Transverse colon (tissue), 4 donors: ENCODE data around the gene ADIPOQ. TPM values are rescaled to one million over a fixed set of nuclear protein-coding genes. Genes with fewer than 3 reads are reported as not detected.
A peak's percentile ranks its signal among the peaks of the same experiment; 100 is the strongest.
"Not testable (repeated sequence)": the region's sequence is repeated elsewhere in the genome, so short reads cannot be mapped to it uniquely, and the experiment has no call there.

Experiments used
- DNase-seq: peaks from one replicate; pipeline ENCODE4 v3.0.0-alpha.2; 2019
- H3K27ac ChIP-seq, 4 donors: fragments of 200-600 bp; sonication (generic); 2 replicates each; pipeline ENCODE4 v1.5.1; 2016 to 2018; ENCODE audit warnings: inconsistent platforms in 4 of 4
- H3K27me3 ChIP-seq: fragments of 200-600 bp; sonication (generic); 2 replicates; pipeline ENCODE4 v1.5.1; 2017; ENCODE audit warnings: inconsistent platforms
- H3K36me3 ChIP-seq, 4 donors: fragments of 200-600 bp; sonication (generic); 2 replicates each; pipeline ENCODE4 v1.5.1; 2017 to 2019; ENCODE audit warnings: inconsistent platforms in 4 of 4
- H3K4me1 ChIP-seq, 4 donors: fragments of 200-600 bp; sonication (generic); 2 replicates each; pipeline ENCODE4 v1.5.1; 2017 to 2020; ENCODE audit warnings: inconsistent platforms in 4 of 4
- H3K4me3 ChIP-seq, 4 donors: fragments of 200-600 bp; sonication (generic); 1 replicate in 1 of 4; 2 replicates in 3 of 4; pipeline versions ENCODE4 v1.5.1 to v1.6.1; 2017 to 2019; ENCODE audit warnings: inconsistent platforms in 4 of 4
- H3K9me3 ChIP-seq, 2 donors: fragments of 200-600 bp; sonication (generic); 2 replicates each; pipeline ENCODE4 v1.5.1; 2017 to 2019; ENCODE audit warnings: inconsistent platforms in 2 of 2
- CTCF ChIP-seq, 5 experiments: fragments of 200-600 bp in 3 of 5; fragments of 450-650 bp in 2 of 5; sonication (generic) in 3 of 5; IDR thresholded peaks; 1 replicate in 2 of 5; 2 replicates in 3 of 5; pipeline ENCODE4 v1.5.1; 2016 to 2017; ENCODE audit warnings: antibody characterized with exemption in 5 of 5, inconsistent platforms in 3 of 5, mild to moderate bottlenecking in 2 of 5, moderate library complexity in 1 of 5
- EP300 ChIP-seq: sonication (generic); formaldehyde crosslinking; IDR thresholded peaks from one replicate; pipeline ENCODE4 v1.6.1; 2017; ENCODE audit warnings: antibody characterized with exemption, low read depth
- POLR2A ChIP-seq: fragments of 450-650 bp; IDR thresholded peaks from one replicate; pipeline ENCODE4 v1.6.1; 2016; ENCODE audit warnings: antibody characterized with exemption, mild to moderate bottlenecking, moderate library complexity
- POLR2AphosphoS5 ChIP-seq, 3 donors: sonication (generic); formaldehyde crosslinking; IDR thresholded peaks; one replicate each; pipeline ENCODE4 v1.6.1; 2016; ENCODE audit warnings: antibody characterized with exemption in 3 of 3
- WGBS, 2 donors: methylation state at CpG; one replicate each; pipeline ENCODE4 v1.1.5; 2018; ENCODE audit warnings: low coverage in 1 of 2; 5-methylcytosine and 5-hydroxymethylcytosine counted together
- in situ Hi-C, 4 donors: fragments of 200-750 bp; cut with MboI; loops; one replicate each; pipeline versions ENCODE4 v1.15.0 to v1.15.1; 2017; ENCODE audit warnings: low sequenced_read_pairs in 3 of 4, low pct_ligation_motif_present in 1 of 4, low pct_unique_long_range_greater_than_20kb in 1 of 4
- intact Hi-C: fragments of 100-400 bp; cut with DNase I; formaldehyde crosslinking; loops from one replicate; pipeline ENCODE4 v1.15.1; 2023; ENCODE audit warnings: low total_unique reads
- total RNA-seq, 4 donors: library from RNA; depleted of rRNA; stranded (reverse); fragments of >200 nt; gene quantifications; one replicate each; pipeline ENCODE4 v1.1.0, GENCODE V29; 2016

ADIPOQ gene
- total RNA-seq, 4 donors from 2014 or later, result 4.6 to 11.7 (median 7.5) TPM; not detected in 1

- DNase-seq, result no peak
These were observed 20.8 kb upstream of the ADIPOQ start for GRCh38 chr3:186821429-186822387.

GRCh38 chr3:186822388-186822759 is 20.1 kb upstream of the ADIPOQ start:
- not testable (repeated sequence) for H3K36me3 ChIP-seq, H3K4me3 ChIP-seq, H3K9me3 ChIP-seq, DNase-seq, H3K27ac ChIP-seq
- Histone ChIP-seq H3K27me3 (peaks cover 31% of the 10 kb centered on the region), H3K4me1 (peaks cover 0 to 20% (median 8%) of the 10 kb centered on the region in 4 donors)
- in situ Hi-C loops, result loop anchor here in 3 of 4 donors (25.0 kb wide), 2 partner anchors 210 to 835 kb away; partner anchors contain the start of gene AHSG (in 2 of the 3)
- 59% methylated on average over 1 of the region's 1 CpG; no CpG with 5 or more reads in 1 of the 2 donors for WGBS, 2 donors
- intact Hi-C loops, result loop anchor here (5.0 kb wide), 1 partner anchor 205 kb away; no protein-coding TSS in a partner anchor

More at GRCh38 chr3:186821429-186822387, 20.8 kb upstream of the ADIPOQ start:
- Histone ChIP-seq H3K36me3 (no peaks in the 10 kb centered on the region), H3K4me3 (no peak overlapping the region), H3K27me3 (peaks cover 30% of the 10 kb centered on the region), H3K27ac (no peak overlapping the region), H3K4me1 (peaks cover 0 to 17% (median 5%) of the 10 kb centered on the region in 4 donors), H3K9me3 (no peaks in the 10 kb centered on the region)
- WGBS, 2 donors, result 33 to 47% methylated on average over 8 to 11 of the region's 11 CpGs
- in situ Hi-C loops, result loop anchor here in 3 of 4 donors (25.0 kb wide), 2 partner anchors 209 to 834 kb away; partner anchors contain the start of gene AHSG (in 2 of the 3)
- intact Hi-C loops, result loop anchor here (5.0 kb wide), 1 partner anchor 204 kb away; no protein-coding TSS in a partner anchor
- TF ChIP-seq POLR2A (no peak), CTCF (IDR thresholded peaks at IDR 0.05) (peak; percentile 55 to 72 (median 64))

GRCh38 chr3:186823386-186823785 is 19.1 kb upstream of the ADIPOQ start:
- intact Hi-C loops (loop anchor here (5.0 kb wide), 1 partner anchor 206 kb away; no protein-coding TSS in a partner anchor), in situ Hi-C loops (loop anchor here in 3 of 4 donors (25.0 kb wide), 2 partner anchors 211 to 836 kb away; partner anchors contain the start of gene AHSG (in 2 of the 3))
- Histone ChIP-seq H3K27ac (no peak overlapping the region), H3K9me3 (no peaks in the 10 kb centered on the region), H3K4me1 (peaks cover 0 to 29% (median 12%) of the 10 kb centered on the region in 4 donors), H3K36me3 (no peaks in the 10 kb centered on the region), H3K27me3 (peaks cover 38% of the 10 kb centered on the region), H3K4me3 (no peak overlapping the region)
- TF ChIP-seq POLR2A, result no peak
- TF ChIP-seq EP300, result no peak
- TF ChIP-seq POLR2AphosphoS5 (IDR thresholded peaks at IDR 0.05), result no peak
- TF ChIP-seq CTCF (IDR thresholded peaks at IDR 0.05), result no peak
- WGBS, 2 donors, result 67 to 75% methylated on average over 2 of the region's 2 CpGs
- DNase-seq, result no peak

GRCh38 chr3:186824430-186825139 is 17.9 kb upstream of the ADIPOQ start:
- H3K27ac ChIP-seq, result no peak overlapping the region
- no peaks in the 10 kb centered on the region for H3K36me3 ChIP-seq
- H3K4me3 ChIP-seq, result no peak overlapping the region
- H3K27me3 ChIP-seq, result peaks cover 50% of the 10 kb centered on the region
- H3K9me3 ChIP-seq, result no peaks in the 10 kb centered on the region
- intact Hi-C loops (loop anchor here (5.0 kb wide), 1 partner anchor 207 kb away; no protein-coding TSS in a partner anchor), in situ Hi-C loops (loop anchor here in 3 of 4 donors (25.0 kb wide), 3 partner anchors 212 to 837 kb away; partner anchors contain the start of gene AHSG (in 2 of the 3))
- WGBS, 2 donors, result 45% methylated on average over 18 of the region's 18 CpGs; no CpG with 5 or more reads in 1 of the 2 donors
- TF ChIP-seq POLR2AphosphoS5 (IDR thresholded peaks at IDR 0.05) (no peak), POLR2A (no peak), EP300 (no peak), CTCF (IDR thresholded peaks at IDR 0.05) (no peak)
- peaks cover 0 to 32% (median 12%) of the 10 kb centered on the region in 4 donors for H3K4me1 ChIP-seq
- no peak for DNase-seq
